GM23338 (cell line): ENCODE measurements around the gene KLF1. TPM values are rescaled to one million over a fixed set of nuclear protein-coding genes. Genes with fewer than 3 reads are reported as not detected.

Experiments
- ATAC-seq: fragments of 200-7000 bp; cut with Tn5 transposase; 3 replicates; pipeline ENCODE4 v1.9.1; 2020
- DNase-seq: peaks from one replicate; pipeline ENCODE4 v3.0.0-alpha.2; 2015; ENCODE audit warnings: low spot score
- H2AFZ ChIP-seq: fragments of 200-600 bp; sonication (generic); 2 replicates; pipeline ENCODE4 v1.8.0; 2016; ENCODE audit warnings: antibody characterized with exemption, mild to moderate bottlenecking, moderate library complexity
- H3F3A ChIP-seq: fragments of 200-600 bp; sonication (generic); replicated peaks from 2 replicates; pipeline ENCODE4 v1.8.0; 2017; ENCODE audit warnings: antibody characterized with exemption, mixed run types, low read depth
- H3K27ac ChIP-seq: fragments of 200-600 bp; sonication (generic); 2 replicates; pipeline ENCODE4 v1.6.1; 2016; ENCODE audit warnings: low read depth
- H3K27me3 ChIP-seq: fragments of 200-600 bp; sonication (generic); 2 replicates; pipeline ENCODE4 v1.8.0; 2016; ENCODE audit warnings: mild to moderate bottlenecking, mixed run types, moderate library complexity; ENCODE audit not compliant: insufficient read depth
- H3K36me3 ChIP-seq: fragments of 200-600 bp; sonication (generic); 2 replicates; pipeline ENCODE4 v1.8.0; 2016; ENCODE audit warnings: mild to moderate bottlenecking; ENCODE audit not compliant: insufficient read depth
- H3K4me1 ChIP-seq: fragments of 200-600 bp; sonication (generic); 2 replicates; pipeline ENCODE4 v1.8.0; 2016; ENCODE audit warnings: mild to moderate bottlenecking, moderate library complexity; ENCODE audit not compliant: insufficient read depth
- H3K4me2 ChIP-seq: fragments of 200-600 bp; sonication (generic); 2 replicates; pipeline ENCODE4 v1.7.1; 2017; ENCODE audit warnings: mixed run types
- H3K4me3 ChIP-seq: fragments of 200-600 bp; sonication (generic); 2 replicates; pipeline ENCODE4 v1.6.1; 2016; ENCODE audit warnings: mixed run types
- H3K79me2 ChIP-seq: fragments of 200-600 bp; sonication (generic); replicated peaks from 2 replicates; pipeline ENCODE4 v1.8.0; 2017; ENCODE audit warnings: mild to moderate bottlenecking; ENCODE audit not compliant: insufficient read depth
- H3K9me2 ChIP-seq: fragments of 200-600 bp; sonication (generic); 2 replicates; pipeline ENCODE4 v1.8.0; 2017; ENCODE audit not compliant: insufficient read depth
- H4K20me1 ChIP-seq: fragments of 200-600 bp; sonication (generic); replicated peaks from 2 replicates; pipeline ENCODE4 v1.8.0; 2017; ENCODE audit warnings: mild to moderate bottlenecking; ENCODE audit not compliant: insufficient read depth
- H3K27ac Mint-ChIP-seq: 2 replicates; pipeline ENCODE4 v1.8.0; 2020; ENCODE audit warnings: inconsistent platforms, mild to moderate bottlenecking, moderate library complexity, mixed read lengths
- H3K27me3 Mint-ChIP-seq: 3 replicates; pipeline ENCODE4 v1.8.0; 2022; ENCODE audit warnings: low read depth, mild to moderate bottlenecking, moderate library complexity, mixed read lengths, inconsistent platforms; ENCODE audit not compliant: insufficient read depth, poor library complexity
- H3K36me3 Mint-ChIP-seq: 3 replicates; pipeline ENCODE4 v1.8.0; 2021; ENCODE audit warnings: low read depth, mild to moderate bottlenecking, inconsistent platforms, moderate library complexity, mixed read lengths
- H3K4me1 Mint-ChIP-seq: 3 replicates; pipeline ENCODE4 v1.8.0; 2020; ENCODE audit warnings: mild to moderate bottlenecking, inconsistent platforms, mixed read lengths
- H3K4me3 Mint-ChIP-seq: 3 replicates; pipeline ENCODE4 v1.8.0; 2021; ENCODE audit warnings: moderate library complexity, mild to moderate bottlenecking, inconsistent platforms, mixed read lengths
- H3K9me3 Mint-ChIP-seq: 3 replicates; pipeline ENCODE4 v1.8.0; 2020; ENCODE audit warnings: moderate library complexity, mild to moderate bottlenecking, inconsistent platforms, mixed read lengths
- JUNB ChIP-seq: IDR thresholded peaks from one replicate; pipeline ENCODE4 v1.6.1; 2016; ENCODE audit warnings: antibody characterized with exemption; ENCODE audit not compliant: unreplicated experiment
- POLR2AphosphoS5 ChIP-seq: IDR thresholded peaks from 2 replicates; pipeline ENCODE4 v1.6.1; 2016; ENCODE audit warnings: antibody characterized with exemption, low read depth
- STAT1 ChIP-seq: IDR thresholded peaks from one replicate; pipeline ENCODE4 v1.6.1; 2016; ENCODE audit warnings: antibody characterized with exemption; ENCODE audit not compliant: unreplicated experiment
- ZNF114 ChIP-seq: fragments of 250-450 bp; sonication (Bioruptor Pico); IDR thresholded peaks from 2 replicates; pipeline ENCODE4 v1.5.0; 2020; ENCODE audit warnings: mild to moderate bottlenecking, moderate library complexity
- ZNF331 ChIP-seq: fragments of 250-450 bp; sonication (Bioruptor Pico); IDR thresholded peaks from 2 replicates; pipeline ENCODE4 v1.5.0; 2020; ENCODE audit warnings: low read depth, mild to moderate bottlenecking, moderate library complexity
- polyA plus RNA-seq: library from polyadenylated mRNA; unstranded; fragments of >200 nt; fragmentation: Nextera tagmentation; extraction: Ambion mirVana; gene quantifications from 2 replicates; pipeline ENCODE4 v1.2.1, GENCODE V29; 2016
- total RNA-seq: library from RNA; depleted of rRNA; stranded (reverse); fragments of >200 nt; shearing (Covaris generic); gene quantifications from 2 replicates; pipeline ENCODE4 v1.2.3, GENCODE V29; 2014
- TF ChIP-seq, protein P1 (sequence below), 2 experiments: fragments of 200-600 bp in 1 of 2; sonication (generic) in 1 of 2; conservative IDR thresholded peaks; 2 replicates each; pipeline versions ENCODE4 v1.5.1 to v1.6.1; 2016 to 2017; ENCODE audit warnings: antibody characterized with exemption in 2 of 2, low read depth in 2 of 2, mild to moderate bottlenecking in 2 of 2, moderate library complexity in 1 of 2
- TF ChIP-seq, protein P2 (sequence below): fragments of 250-450 bp; sonication (Bioruptor Pico); IDR thresholded peaks from 2 replicates; pipeline ENCODE4 v1.5.0; 2020; ENCODE audit warnings: mild to moderate bottlenecking, moderate library complexity
- TF ChIP-seq, protein P3 (sequence below): IDR thresholded peaks from 2 replicates; pipeline ENCODE4 v1.6.1; 2016; ENCODE audit warnings: antibody characterized with exemption
- TF ChIP-seq, protein P4 (sequence below): IDR thresholded peaks from one replicate; pipeline ENCODE4 v1.6.1; 2018; ENCODE audit warnings: antibody characterized with exemption; ENCODE audit not compliant: unreplicated experiment

KLF1 gene
- total and polyA plus RNA-seq, 2 experiments from 2014 or later: 0.74 to 1.1 TPM

DNA sequence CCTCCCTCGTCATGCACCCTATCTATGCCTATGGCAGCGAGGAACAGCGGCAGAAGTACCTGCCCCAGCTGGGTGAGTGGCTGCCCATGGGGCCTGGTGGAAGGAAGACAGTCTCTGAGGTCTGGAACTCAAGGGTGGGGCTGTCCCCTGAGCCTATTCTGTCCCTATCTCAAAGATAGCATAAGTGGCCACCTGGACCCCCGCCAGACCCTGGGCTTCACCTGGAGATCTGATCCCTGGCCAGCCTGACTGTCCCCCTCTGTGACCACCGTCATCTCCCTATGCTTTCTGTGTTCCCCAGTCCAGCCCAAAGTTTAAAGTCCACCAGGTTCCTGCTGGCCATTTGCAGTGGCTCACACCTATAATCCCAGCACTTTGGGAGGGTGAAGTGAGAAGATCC lies 6.6 kb upstream of the KLF1 start:
- H2AFZ ChIP-seq: no peak overlapping the region
- peaks cover 15% of the 10 kb centered on the region for H3K79me2 ChIP-seq
- H3K4me1 ChIP-seq: 0 out of 2 replicates have a peak, but pooled peaks cover 6% of the 10 kb centered on the region
- Mint-ChIP-seq H3K4me3 (peak overlapping the region; percentile 53), H3K27ac (no peak overlapping the region), H3K27me3 (peaks cover 18% of the 10 kb centered on the region), H3K9me3 (no peaks in the 10 kb centered on the region; the same call in 2 of the 3 replicates), H3K36me3 (peaks cover 43% of the 10 kb centered on the region), H3K4me1 (peaks cover 3% of the 10 kb centered on the region; the same call in 1 of the 3 replicates)
- H3K9me2 ChIP-seq: no peaks in the 10 kb centered on the region
- H4K20me1 ChIP-seq: peaks cover 7% of the 10 kb centered on the region
- peaks cover 9% of the 10 kb centered on the region for H3F3A ChIP-seq
- ATAC-seq: no peak
- no peaks in the 10 kb centered on the region for H3K27me3 ChIP-seq
- no peak overlapping the region for H3K27ac ChIP-seq
- H3K4me3 ChIP-seq: no peak overlapping the region
- DNase-seq: no peak
- TF ChIP-seq ZNF331 (CRISPR knock-in tag): no peak
- no peak for TF ChIP-seq JUNB
- TF ChIP-seq, protein P1, sequence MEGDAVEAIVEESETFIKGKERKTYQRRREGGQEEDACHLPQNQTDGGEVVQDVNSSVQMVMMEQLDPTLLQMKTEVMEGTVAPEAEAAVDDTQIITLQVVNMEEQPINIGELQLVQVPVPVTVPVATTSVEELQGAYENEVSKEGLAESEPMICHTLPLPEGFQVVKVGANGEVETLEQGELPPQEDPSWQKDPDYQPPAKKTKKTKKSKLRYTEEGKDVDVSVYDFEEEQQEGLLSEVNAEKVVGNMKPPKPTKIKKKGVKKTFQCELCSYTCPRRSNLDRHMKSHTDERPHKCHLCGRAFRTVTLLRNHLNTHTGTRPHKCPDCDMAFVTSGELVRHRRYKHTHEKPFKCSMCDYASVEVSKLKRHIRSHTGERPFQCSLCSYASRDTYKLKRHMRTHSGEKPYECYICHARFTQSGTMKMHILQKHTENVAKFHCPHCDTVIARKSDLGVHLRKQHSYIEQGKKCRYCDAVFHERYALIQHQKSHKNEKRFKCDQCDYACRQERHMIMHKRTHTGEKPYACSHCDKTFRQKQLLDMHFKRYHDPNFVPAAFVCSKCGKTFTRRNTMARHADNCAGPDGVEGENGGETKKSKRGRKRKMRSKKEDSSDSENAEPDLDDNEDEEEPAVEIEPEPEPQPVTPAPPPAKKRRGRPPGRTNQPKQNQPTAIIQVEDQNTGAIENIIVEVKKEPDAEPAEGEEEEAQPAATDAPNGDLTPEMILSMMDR (conservative IDR thresholded peaks at IDR 0.05; ENCODE audit: low read depth in 2 of 2): no peak
- no peak for TF ChIP-seq ZNF114 (CRISPR knock-in tag)
- no peak for TF ChIP-seq STAT1
- no peak for TF ChIP-seq POLR2AphosphoS5
- TF ChIP-seq, protein P2, sequence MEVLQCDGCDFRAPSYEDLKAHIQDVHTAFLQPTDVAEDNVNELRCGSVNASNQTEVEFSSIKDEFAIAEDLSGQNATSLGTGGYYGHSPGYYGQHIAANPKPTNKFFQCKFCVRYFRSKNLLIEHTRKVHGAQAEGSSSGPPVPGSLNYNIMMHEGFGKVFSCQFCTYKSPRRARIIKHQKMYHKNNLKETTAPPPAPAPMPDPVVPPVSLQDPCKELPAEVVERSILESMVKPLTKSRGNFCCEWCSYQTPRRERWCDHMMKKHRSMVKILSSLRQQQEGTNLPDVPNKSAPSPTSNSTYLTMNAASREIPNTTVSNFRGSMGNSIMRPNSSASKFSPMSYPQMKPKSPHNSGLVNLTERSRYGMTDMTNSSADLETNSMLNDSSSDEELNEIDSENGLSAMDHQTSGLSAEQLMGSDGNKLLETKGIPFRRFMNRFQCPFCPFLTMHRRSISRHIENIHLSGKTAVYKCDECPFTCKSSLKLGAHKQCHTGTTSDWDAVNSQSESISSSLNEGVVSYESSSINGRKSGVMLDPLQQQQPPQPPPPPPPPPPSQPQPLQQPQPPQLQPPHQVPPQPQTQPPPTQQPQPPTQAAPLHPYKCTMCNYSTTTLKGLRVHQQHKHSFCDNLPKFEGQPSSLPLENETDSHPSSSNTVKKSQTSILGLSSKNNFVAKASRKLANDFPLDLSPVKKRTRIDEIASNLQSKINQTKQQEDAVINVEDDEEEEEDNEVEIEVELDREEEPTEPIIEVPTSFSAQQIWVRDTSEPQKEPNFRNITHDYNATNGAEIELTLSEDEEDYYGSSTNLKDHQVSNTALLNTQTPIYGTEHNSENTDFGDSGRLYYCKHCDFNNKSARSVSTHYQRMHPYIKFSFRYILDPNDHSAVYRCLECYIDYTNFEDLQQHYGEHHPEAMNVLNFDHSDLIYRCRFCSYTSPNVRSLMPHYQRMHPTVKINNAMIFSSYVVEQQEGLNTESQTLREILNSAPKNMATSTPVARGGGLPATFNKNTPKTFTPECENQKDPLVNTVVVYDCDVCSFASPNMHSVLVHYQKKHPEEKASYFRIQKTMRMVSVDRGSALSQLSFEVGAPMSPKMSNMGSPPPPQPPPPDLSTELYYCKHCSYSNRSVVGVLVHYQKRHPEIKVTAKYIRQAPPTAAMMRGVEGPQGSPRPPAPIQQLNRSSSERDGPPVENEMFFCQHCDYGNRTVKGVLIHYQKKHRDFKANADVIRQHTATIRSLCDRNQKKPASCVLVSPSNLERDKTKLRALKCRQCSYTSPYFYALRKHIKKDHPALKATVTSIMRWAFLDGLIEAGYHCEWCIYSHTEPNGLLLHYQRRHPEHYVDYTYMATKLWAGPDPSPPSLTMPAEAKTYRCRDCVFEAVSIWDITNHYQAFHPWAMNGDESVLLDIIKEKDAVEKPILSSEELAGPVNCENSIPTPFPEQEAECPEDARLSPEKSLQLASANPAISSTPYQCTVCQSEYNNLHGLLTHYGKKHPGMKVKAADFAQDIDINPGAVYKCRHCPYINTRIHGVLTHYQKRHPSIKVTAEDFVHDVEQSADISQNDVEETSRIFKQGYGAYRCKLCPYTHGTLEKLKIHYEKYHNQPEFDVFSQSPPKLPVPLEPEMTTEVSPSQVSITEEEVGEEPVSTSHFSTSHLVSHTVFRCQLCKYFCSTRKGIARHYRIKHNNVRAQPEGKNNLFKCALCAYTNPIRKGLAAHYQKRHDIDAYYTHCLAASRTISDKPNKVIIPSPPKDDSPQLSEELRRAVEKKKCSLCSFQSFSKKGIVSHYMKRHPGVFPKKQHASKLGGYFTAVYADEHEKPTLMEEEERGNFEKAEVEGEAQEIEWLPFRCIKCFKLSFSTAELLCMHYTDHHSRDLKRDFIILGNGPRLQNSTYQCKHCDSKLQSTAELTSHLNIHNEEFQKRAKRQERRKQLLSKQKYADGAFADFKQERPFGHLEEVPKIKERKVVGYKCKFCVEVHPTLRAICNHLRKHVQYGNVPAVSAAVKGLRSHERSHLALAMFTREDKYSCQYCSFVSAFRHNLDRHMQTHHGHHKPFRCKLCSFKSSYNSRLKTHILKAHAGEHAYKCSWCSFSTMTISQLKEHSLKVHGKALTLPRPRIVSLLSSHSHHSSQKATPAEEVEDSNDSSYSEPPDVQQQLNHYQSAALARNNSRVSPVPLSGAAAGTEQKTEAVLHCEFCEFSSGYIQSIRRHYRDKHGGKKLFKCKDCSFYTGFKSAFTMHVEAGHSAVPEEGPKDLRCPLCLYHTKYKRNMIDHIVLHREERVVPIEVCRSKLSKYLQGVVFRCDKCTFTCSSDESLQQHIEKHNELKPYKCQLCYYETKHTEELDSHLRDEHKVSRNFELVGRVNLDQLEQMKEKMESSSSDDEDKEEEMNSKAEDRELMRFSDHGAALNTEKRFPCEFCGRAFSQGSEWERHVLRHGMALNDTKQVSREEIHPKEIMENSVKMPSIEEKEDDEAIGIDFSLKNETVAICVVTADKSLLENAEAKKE: no peak
- TF ChIP-seq, protein P3, sequence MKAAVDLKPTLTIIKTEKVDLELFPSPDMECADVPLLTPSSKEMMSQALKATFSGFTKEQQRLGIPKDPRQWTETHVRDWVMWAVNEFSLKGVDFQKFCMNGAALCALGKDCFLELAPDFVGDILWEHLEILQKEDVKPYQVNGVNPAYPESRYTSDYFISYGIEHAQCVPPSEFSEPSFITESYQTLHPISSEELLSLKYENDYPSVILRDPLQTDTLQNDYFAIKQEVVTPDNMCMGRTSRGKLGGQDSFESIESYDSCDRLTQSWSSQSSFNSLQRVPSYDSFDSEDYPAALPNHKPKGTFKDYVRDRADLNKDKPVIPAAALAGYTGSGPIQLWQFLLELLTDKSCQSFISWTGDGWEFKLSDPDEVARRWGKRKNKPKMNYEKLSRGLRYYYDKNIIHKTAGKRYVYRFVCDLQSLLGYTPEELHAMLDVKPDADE: no peak
- TF ChIP-seq, protein P4, sequence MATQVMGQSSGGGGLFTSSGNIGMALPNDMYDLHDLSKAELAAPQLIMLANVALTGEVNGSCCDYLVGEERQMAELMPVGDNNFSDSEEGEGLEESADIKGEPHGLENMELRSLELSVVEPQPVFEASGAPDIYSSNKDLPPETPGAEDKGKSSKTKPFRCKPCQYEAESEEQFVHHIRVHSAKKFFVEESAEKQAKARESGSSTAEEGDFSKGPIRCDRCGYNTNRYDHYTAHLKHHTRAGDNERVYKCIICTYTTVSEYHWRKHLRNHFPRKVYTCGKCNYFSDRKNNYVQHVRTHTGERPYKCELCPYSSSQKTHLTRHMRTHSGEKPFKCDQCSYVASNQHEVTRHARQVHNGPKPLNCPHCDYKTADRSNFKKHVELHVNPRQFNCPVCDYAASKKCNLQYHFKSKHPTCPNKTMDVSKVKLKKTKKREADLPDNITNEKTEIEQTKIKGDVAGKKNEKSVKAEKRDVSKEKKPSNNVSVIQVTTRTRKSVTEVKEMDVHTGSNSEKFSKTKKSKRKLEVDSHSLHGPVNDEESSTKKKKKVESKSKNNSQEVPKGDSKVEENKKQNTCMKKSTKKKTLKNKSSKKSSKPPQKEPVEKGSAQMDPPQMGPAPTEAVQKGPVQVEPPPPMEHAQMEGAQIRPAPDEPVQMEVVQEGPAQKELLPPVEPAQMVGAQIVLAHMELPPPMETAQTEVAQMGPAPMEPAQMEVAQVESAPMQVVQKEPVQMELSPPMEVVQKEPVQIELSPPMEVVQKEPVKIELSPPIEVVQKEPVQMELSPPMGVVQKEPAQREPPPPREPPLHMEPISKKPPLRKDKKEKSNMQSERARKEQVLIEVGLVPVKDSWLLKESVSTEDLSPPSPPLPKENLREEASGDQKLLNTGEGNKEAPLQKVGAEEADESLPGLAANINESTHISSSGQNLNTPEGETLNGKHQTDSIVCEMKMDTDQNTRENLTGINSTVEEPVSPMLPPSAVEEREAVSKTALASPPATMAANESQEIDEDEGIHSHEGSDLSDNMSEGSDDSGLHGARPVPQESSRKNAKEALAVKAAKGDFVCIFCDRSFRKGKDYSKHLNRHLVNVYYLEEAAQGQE: no peak
- H3K4me2 ChIP-seq: no peak overlapping the region
- H3K36me3 ChIP-seq: peaks cover 16% of the 10 kb centered on the region
